Jurkat, Clone E6-1 (cell line): ENCODE data around the gene MEDAG.
"Not testable (repeated sequence)": the region's sequence is repeated elsewhere in the genome, so short reads cannot be mapped to it uniquely, and the experiment has no call there.

Experiments
- DNase-seq: peaks from one replicate; pipeline ENCODE4 v3.0.0-alpha.2; 2011; ENCODE audit warnings: low read depth, low spot score
- H3K4me3 ChIP-seq: 2 replicates; pipeline ENCODE4 v1.5.1; 2011; ENCODE audit warnings: mild to moderate bottlenecking, low read length, control low read depth, moderate library complexity

MEDAG gene

GRCh38 chr13:30900436-30900835 is 5.6 kb upstream of the MEDAG start:
- H3K4me3 ChIP-seq, result no peak overlapping the region
- DNase-seq, result no peak

GRCh38 chr13:30900952-30901749 is 4.9 kb upstream of the MEDAG start:
- DNase-seq, result no peak
- H3K4me3 ChIP-seq, result no peak overlapping the region

- H3K4me3 ChIP-seq, result no peak overlapping the region
- no peak for DNase-seq
Observed at GRCh38 chr13:30904043-30904442, 2.0 kb upstream of the MEDAG start.

- H3K4me3 ChIP-seq, result no peak overlapping the region
- no peak for DNase-seq
Observed at GRCh38 chr13:30906411-30907051, 460 bp downstream of the MEDAG start.

GRCh38 chr13:30907121-30907861 is 1.2 kb downstream of the MEDAG start:
- no peak for DNase-seq
- H3K4me3 ChIP-seq, result no peak overlapping the region

GRCh38 chr13:30908416-30908980 is 2.4 kb downstream of the MEDAG start:
- DNase-seq, result no peak

GRCh38 chr13:30910676-30911075 is 4.6 kb downstream of the MEDAG start:
- H3K4me3 ChIP-seq, result no peak overlapping the region
- DNase-seq, result no peak

More at GRCh38 chr13:30908416-30908980, 2.4 kb downstream of the MEDAG start:
- no peak overlapping the region for H3K4me3 ChIP-seq

- DNase-seq, result no peak
Observed at GRCh38 chr13:30915691-30916541, 9.8 kb downstream of the MEDAG start.

GRCh38 chr13:30916991-30917390 is 10.9 kb downstream of the MEDAG start:
- no peak overlapping the region for H3K4me3 ChIP-seq
- no peak for DNase-seq

More at GRCh38 chr13:30915691-30916541, 9.8 kb downstream of the MEDAG start:
- no peak overlapping the region for H3K4me3 ChIP-seq

GRCh38 chr13:30918662-30919405 is 12.8 kb downstream of the MEDAG start:
- H3K4me3 ChIP-seq, result no peak overlapping the region
- DNase-seq, result no peak

GRCh38 chr13:30920162-30920909 is 14.3 kb downstream of the MEDAG start:
- no peak for DNase-seq
- H3K4me3 ChIP-seq, result no peak overlapping the region

- DNase-seq, result no peak
- no peak overlapping the region for H3K4me3 ChIP-seq
Observed at GRCh38 chr13:30923418-30923817, 17.3 kb downstream of the MEDAG start.

- no peak for DNase-seq
- no peak overlapping the region for H3K4me3 ChIP-seq
Observed at GRCh38 chr13:30924721-30925120, 18.6 kb downstream of the MEDAG start.

- peak; percentile 21 for DNase-seq
- no peak overlapping the region for H3K4me3 ChIP-seq
Observed at GRCh38 chr13:30925429-30925828, 19.4 kb downstream of the MEDAG start.

GRCh38 chr13:30926781-30927180 is 20.7 kb downstream of the MEDAG start:
- no peak overlapping the region for H3K4me3 ChIP-seq
- DNase-seq, result no peak

GRCh38 chr13:30927188-30927587 is 21.1 kb downstream of the MEDAG start:
- DNase-seq, H3K4me3 ChIP-seq: not testable (repeated sequence)

- H3K4me3 ChIP-seq, result no peak overlapping the region
- no peak for DNase-seq
Observed at GRCh38 chr13:30927595-30927994, 21.5 kb downstream of the MEDAG start.
